MCF 10A (cell line): ENCODE results near the gene PARS2. TPM values are rescaled to one million over a fixed set of nuclear protein-coding genes. Genes with fewer than 3 reads are reported as not detected.
A peak's percentile ranks its signal among the peaks of the same experiment; 100 is the strongest.

Source experiments
- BruUV-seq: library from RNA; stranded (reverse); fragments of 400-500 nt; replicated peaks from 2 replicates; lab custom pipeline; 2021; lab: Mats Ljungman, UMichigan
- CTCF ChIA-PET: fragments of 300-600 bp; sonication (Branson Sonifier 250); formaldehyde crosslinking; extraction: SDS; loops from one replicate; lab custom pipeline; 2021; ENCODE audit warnings: antibody characterized with exemption, inconsistent platforms; lab: Yijun Ruan, JAX
- POLR2A ChIA-PET: fragments of 300-600, 350-650 bp; sonication (Branson Sonifier 250); formaldehyde crosslinking; extraction: SDS; loops from one replicate; lab custom pipeline; 2020; ENCODE audit warnings: antibody characterized with exemption, inconsistent platforms; lab: Yijun Ruan, JAX
- DNase-seq: peaks from one replicate; pipeline ENCODE4 v3.0.0-alpha.2; 2018; ENCODE audit not compliant: unreplicated experiment
- H3K27ac Mint-ChIP-seq: one replicate; pipeline ENCODE4 v1.8.0; 2022; ENCODE audit warnings: mild to moderate bottlenecking, low read depth, mixed read lengths; ENCODE audit not compliant: unreplicated experiment
- H3K27me3 Mint-ChIP-seq: one replicate; pipeline ENCODE4 v1.8.0; 2022; ENCODE audit warnings: mixed read lengths; ENCODE audit not compliant: insufficient read depth, unreplicated experiment
- H3K36me3 Mint-ChIP-seq: one replicate; pipeline ENCODE4 v1.8.0; 2022; ENCODE audit warnings: mild to moderate bottlenecking, moderate library complexity, mixed read lengths; ENCODE audit not compliant: insufficient read depth, unreplicated experiment
- H3K4me1 Mint-ChIP-seq: one replicate; pipeline ENCODE4 v1.8.0; 2022; ENCODE audit warnings: mixed read lengths; ENCODE audit not compliant: insufficient read depth, unreplicated experiment
- H3K4me3 Mint-ChIP-seq: one replicate; pipeline ENCODE4 v1.8.0; 2022; ENCODE audit warnings: mild to moderate bottlenecking, moderate library complexity, mixed read lengths; ENCODE audit not compliant: unreplicated experiment
- H3K9me3 Mint-ChIP-seq: one replicate; pipeline ENCODE4 v1.8.0; 2022; ENCODE audit warnings: mixed read lengths; ENCODE audit not compliant: unreplicated experiment
- intact Hi-C: fragments of 100-400 bp; cut with micrococcal nuclease; formaldehyde crosslinking; loops from 2 replicates; pipeline ENCODE4 v1.14.1; 2022
- total RNA-seq: library from RNA; stranded (reverse); gene quantifications from 2 replicates; pipeline ENCODE4 v1.2.3, GENCODE V29; 2022
- TF ChIP-seq, protein P1 (sequence below): fragments of 200-600 bp; IDR thresholded peaks from one replicate; pipeline ENCODE4 v1.8.0; 2022; ENCODE audit warnings: antibody characterized with exemption, mild to moderate bottlenecking; ENCODE audit not compliant: unreplicated experiment

The PARS2 gene
- total RNA-seq, 1 experiment from 2014 or later = 4.7 TPM

GRCh38 chr1:54766726-54767125 is 2.4 kb upstream of the PARS2 start:
- H3K27ac Mint-ChIP-seq = no peak overlapping the region
- POLR2A ChIA-PET = interaction anchor here (0.7 to 2.4 kb wide), 3 partner anchors 10 to 713 kb away, joined by 3 to 7 read pairs (median 7); partner anchors contain the start of genes TCEANC2, TMEM59 and TTC22

DNA sequence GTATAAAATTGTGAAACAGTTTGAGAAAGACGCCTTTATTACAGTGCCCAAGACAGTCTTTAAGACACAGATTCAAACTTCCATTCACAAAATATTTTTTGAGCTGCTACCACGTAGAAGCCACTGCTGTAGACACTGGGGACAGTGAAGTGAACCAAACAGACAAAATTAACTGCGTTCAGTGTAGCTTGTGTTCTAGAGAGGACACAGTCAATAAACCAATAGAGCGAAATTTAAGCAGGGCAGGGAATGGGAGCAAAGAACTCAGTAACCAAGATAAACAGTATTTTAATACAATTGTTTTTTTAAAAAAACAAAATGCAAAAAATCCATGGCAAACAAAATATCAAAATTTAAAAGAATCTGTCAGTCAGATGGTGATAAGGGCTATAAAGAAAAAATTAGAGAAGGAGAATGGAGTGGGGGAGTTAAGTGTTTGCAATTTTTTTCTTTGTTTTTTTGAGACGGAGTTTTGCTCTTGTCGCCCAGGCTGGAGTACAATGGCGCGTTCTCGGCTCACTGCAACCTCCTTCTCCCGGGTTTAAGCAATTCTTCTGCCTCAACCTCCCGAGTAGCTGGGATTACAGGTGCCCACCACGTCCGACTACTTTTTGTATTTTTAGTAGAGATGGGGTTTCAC is 719 bp upstream of the PARS2 start:
- BruUV-seq = no TSS peak
- CTCF ChIA-PET = interaction anchor here (1.0 kb wide), 2 partner anchors 45 to 277 kb away, joined by 4 read pairs; no protein-coding TSS in a partner anchor
- no peak for DNase-seq
- Mint-ChIP-seq H3K4me3 (peak overlapping the region; percentile 95), H3K9me3 (no peaks in the 10 kb centered on the region), H3K27me3 (no peaks in the 10 kb centered on the region), H3K27ac (peak overlapping the region; percentile 95), H3K4me1 (peaks cover 8% of the 10 kb centered on the region), H3K36me3 (no peaks in the 10 kb centered on the region)
- intact Hi-C loops = loop anchor here (1.0 to 5.0 kb wide), 2 partner anchors 37 to 50 kb away; partner anchors contain the start of genes TTC22 and TTC4
- POLR2A ChIA-PET = interaction anchor here (0.6 to 4.0 kb wide), 10 partner anchors 9 to 926 kb away, joined by 3 to 20 read pairs (median 3); partner anchors contain the start of genes TTC22 and TTC4
- TF ChIP-seq, protein P1, sequence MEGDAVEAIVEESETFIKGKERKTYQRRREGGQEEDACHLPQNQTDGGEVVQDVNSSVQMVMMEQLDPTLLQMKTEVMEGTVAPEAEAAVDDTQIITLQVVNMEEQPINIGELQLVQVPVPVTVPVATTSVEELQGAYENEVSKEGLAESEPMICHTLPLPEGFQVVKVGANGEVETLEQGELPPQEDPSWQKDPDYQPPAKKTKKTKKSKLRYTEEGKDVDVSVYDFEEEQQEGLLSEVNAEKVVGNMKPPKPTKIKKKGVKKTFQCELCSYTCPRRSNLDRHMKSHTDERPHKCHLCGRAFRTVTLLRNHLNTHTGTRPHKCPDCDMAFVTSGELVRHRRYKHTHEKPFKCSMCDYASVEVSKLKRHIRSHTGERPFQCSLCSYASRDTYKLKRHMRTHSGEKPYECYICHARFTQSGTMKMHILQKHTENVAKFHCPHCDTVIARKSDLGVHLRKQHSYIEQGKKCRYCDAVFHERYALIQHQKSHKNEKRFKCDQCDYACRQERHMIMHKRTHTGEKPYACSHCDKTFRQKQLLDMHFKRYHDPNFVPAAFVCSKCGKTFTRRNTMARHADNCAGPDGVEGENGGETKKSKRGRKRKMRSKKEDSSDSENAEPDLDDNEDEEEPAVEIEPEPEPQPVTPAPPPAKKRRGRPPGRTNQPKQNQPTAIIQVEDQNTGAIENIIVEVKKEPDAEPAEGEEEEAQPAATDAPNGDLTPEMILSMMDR = no peak

More at GRCh38 chr1:54766726-54767125, 2.4 kb upstream of the PARS2 start:
- intact Hi-C loops = no loop called here
- Mint-ChIP-seq H3K27me3 (no peaks in the 10 kb centered on the region), H3K9me3 (no peaks in the 10 kb centered on the region), H3K4me1 (peaks cover 8% of the 10 kb centered on the region), H3K36me3 (no peaks in the 10 kb centered on the region), H3K4me3 (no peak overlapping the region)
- no TSS peak for BruUV-seq
- CTCF ChIA-PET = no interaction called here
- no peak for DNase-seq
- TF ChIP-seq, protein P1 = no peak

DNA sequence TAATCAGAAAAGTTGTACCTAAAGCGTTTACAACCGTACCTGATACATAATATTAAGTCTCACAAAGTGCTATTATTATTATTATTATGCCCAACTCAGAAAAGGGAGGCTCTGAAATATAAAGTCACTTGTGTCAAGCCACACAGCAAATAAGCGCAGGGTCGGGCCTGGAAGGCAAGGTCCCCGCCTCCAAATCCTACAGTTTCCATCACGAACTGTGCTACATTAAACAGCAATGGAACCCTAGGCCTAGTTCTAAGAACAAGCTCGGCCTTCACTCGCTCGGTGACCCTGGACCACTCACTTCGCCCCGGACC is 549 bp downstream of the PARS2 start:
- peak; percentile 2 for DNase-seq
- Mint-ChIP-seq H3K27ac (peak overlapping the region; percentile 95), H3K4me1 (peaks cover 8% of the 10 kb centered on the region), H3K9me3 (no peaks in the 10 kb centered on the region), H3K4me3 (peak overlapping the region; percentile 95), H3K36me3 (no peaks in the 10 kb centered on the region), H3K27me3 (no peaks in the 10 kb centered on the region)
- CTCF ChIA-PET = interaction anchor here (1.1 kb wide), 1 partner anchor 13 kb away, joined by 3 read pairs; no protein-coding TSS in a partner anchor
- intact Hi-C loops = loop anchor here (1.0 to 5.0 kb wide), 2 partner anchors 39 to 48 kb away; partner anchors contain the start of genes TTC22 and TTC4
- BruUV-seq = TSS peak; percentile 85
- POLR2A ChIA-PET = interaction anchor here (0.6 to 4.0 kb wide), 5 partner anchors 19 to 563 kb away, joined by 3 to 20 read pairs (median 4); partner anchors contain the start of genes TTC22 and TTC4
- TF ChIP-seq, protein P1 = no peak

- H3K36me3 Mint-ChIP-seq = peaks cover 6% of the 10 kb centered on the region
- ChIA-PET POLR2A (no interaction called here), CTCF (interaction anchor here (0.6 to 1.4 kb wide), 3 partner anchors 43 to 192 kb away, joined by 4 read pairs; no protein-coding TSS in a partner anchor)
- no peak overlapping the region for H3K27ac Mint-ChIP-seq
- intact Hi-C loops = no loop called here
- DNase-seq = no peak
- TF ChIP-seq, protein P1 = no peak
- no peaks in the 10 kb centered on the region for H3K27me3 Mint-ChIP-seq
- no peak overlapping the region for H3K4me3 Mint-ChIP-seq
- H3K9me3 Mint-ChIP-seq = no peaks in the 10 kb centered on the region
- peaks cover 8% of the 10 kb centered on the region for H3K4me1 Mint-ChIP-seq
- BruUV-seq = no TSS peak
Observed at GRCh38 chr1:54758678-54759348, 5.5 kb downstream of the PARS2 start.
